Sigmoid colon (tissue), 7 donors: ENCODE measurements around the gene TYMP. TPM values are rescaled to one million over a fixed set of nuclear protein-coding genes. Genes with fewer than 3 reads are reported as not detected.

Experiments
- DNase-seq: peaks from one replicate; pipeline ENCODE4 v3.0.0-alpha.2; 2019
- H3K27ac ChIP-seq, 4 donors: fragments of 200-600 bp; sonication (generic); one replicate each; pipeline ENCODE4 v1.5.1; 2016 to 2019; ENCODE audit warnings: mild to moderate bottlenecking in 1 of 4
- H3K27me3 ChIP-seq, 3 donors: fragments of 200-600 bp; sonication (generic); one replicate each; pipeline ENCODE4 v1.5.1; 2019; ENCODE audit warnings: mild to moderate bottlenecking in 1 of 3
- H3K36me3 ChIP-seq, 4 donors: fragments of 200-600 bp; sonication (generic); one replicate each; pipeline ENCODE4 v1.5.1; 2016 to 2019
- H3K4me1 ChIP-seq, 4 donors: fragments of 200-600 bp; sonication (generic); one replicate each; pipeline ENCODE4 v1.5.1; 2017 to 2019
- H3K4me3 ChIP-seq, 4 donors: fragments of 200-600 bp; sonication (generic); one replicate each; pipeline ENCODE4 v1.5.1; 2017 to 2019; ENCODE audit warnings: mild to moderate bottlenecking in 2 of 4, moderate library complexity in 1 of 4
- H3K9me3 ChIP-seq, 4 donors: fragments of 200-600 bp in 3 of 4; sonication (generic) in 3 of 4; one replicate each; pipeline versions ENCODE4 v1.5.1 to v1.6.1; 2013 to 2019
- CTCF ChIP-seq, 4 experiments: fragments of 450-650 bp in 3 of 4; fragments of 200-600 bp in 1 of 4; IDR thresholded peaks; one replicate each; pipeline ENCODE4 v1.5.1; 2016 to 2019; ENCODE audit warnings: antibody characterized with exemption in 4 of 4, mild to moderate bottlenecking in 3 of 4, moderate library complexity in 2 of 4
- EP300 ChIP-seq, 4 donors: sonication (generic); formaldehyde crosslinking; IDR thresholded peaks; one replicate each; pipeline ENCODE4 v1.6.1; 2017; ENCODE audit warnings: antibody characterized with exemption in 4 of 4
- POLR2A ChIP-seq, 2 donors: fragments of 450-650 bp; IDR thresholded peaks; one replicate each; pipeline ENCODE4 v1.6.1; 2016; ENCODE audit warnings: antibody characterized with exemption in 2 of 2, mild to moderate bottlenecking in 2 of 2, moderate library complexity in 2 of 2
- POLR2AphosphoS5 ChIP-seq, 4 donors: sonication (generic); formaldehyde crosslinking; IDR thresholded peaks; one replicate each; pipeline ENCODE4 v1.6.1; 2017; ENCODE audit warnings: antibody characterized with exemption in 4 of 4
- WGBS, 2 donors: extraction: QIAGEN DNeasy Blood & Tissue Kit; methylation state at CpG; one replicate each; pipeline ENCODE4 v1.1.7; 2013; 5-methylcytosine and 5-hydroxymethylcytosine counted together
- intact Hi-C: fragments of 100-400 bp; cut with DNase I; formaldehyde crosslinking; loops from one replicate; pipeline ENCODE4 v1.15.1; 2023
- polyA plus RNA-seq, 3 donors: library from polyadenylated mRNA; stranded (reverse); fragments of 200-250 nt; gene quantifications; one replicate each; pipeline ENCODE4 v1.2.3, GENCODE V29; 2013
- total RNA-seq, 4 donors: library from RNA; depleted of rRNA; stranded (reverse); fragments of >200 nt; gene quantifications; one replicate each; pipeline ENCODE4 v1.1.0, GENCODE V29; 2016
- donor health status: healthy with polysubstance abuse.
- donor health status: Bipolar disorder and iron deficiency.
- donor health status: healthy.

Gene TYMP
- total and polyA plus RNA-seq, 7 donors, result 17.4 to 169 (median 23.0) TPM

GRCh38 chr22:50476868-50477267 lies 52.9 kb downstream of the TYMP start:
- TF ChIP-seq POLR2A (IDR thresholded peaks at IDR 0.05) (no peak), EP300 (IDR thresholded peaks at IDR 0.05) (no peak), CTCF (IDR thresholded peaks at IDR 0.05) (no peak), POLR2AphosphoS5 (IDR thresholded peaks at IDR 0.05) (no peak)
- WGBS, 2 donors, result 75 to 81% methylated on average over 7 of the region's 7 CpGs

More at GRCh38 chr22:50476868-50477267, 52.9 kb downstream of the TYMP start:
- intact Hi-C loops, result no loop called here
- Histone ChIP-seq H3K27me3 (peaks cover 19 to 34% (median 24%) of the 10 kb centered on the region in 3 donors), H3K9me3 (no peaks in the 10 kb centered on the region), H3K36me3 (no peaks in the 10 kb centered on the region), H3K27ac (no peak overlapping the region), H3K4me1 (peaks cover 0 to 42% (median 33%) of the 10 kb centered on the region in 4 donors), H3K4me3 (no peak overlapping the region)
- DNase-seq, result no peak

Other genes starting within 250 kb of the TYMP start
- 100 to 1,000 TPM in 1 of 4 donors, 10 to 100 TPM in 3; 60.4 to 150 (median 68.7) TPM for gene PLXNB2, start 222.4 kb downstream of the TYMP start, total RNA-seq
- gene PLXNB2, start 222.4 kb downstream of the TYMP start, polyA plus RNA-seq, result 100 to 1,000 TPM in 1 of 3 donors, 10 to 100 TPM in 2; 18.6 to 142 (median 35.8) TPM
- 1 to 10 TPM; 2.1 to 7.2 (median 2.8) TPM for gene DENND6B, start 203.0 kb downstream of the TYMP start, total RNA-seq
- gene DENND6B, start 203.0 kb downstream of the TYMP start, polyA plus RNA-seq, result 1 to 10 TPM in 2 of 3 donors, under 1 TPM in 1; 0.69 to 4.4 (median 1.2) TPM
- 10 to 100 TPM; 29.0 to 64.5 (median 43.9) TPM for gene PPP6R2, start 186.7 kb downstream of the TYMP start, total RNA-seq
- 10 to 100 TPM; 15.0 to 57.5 (median 22.4) TPM for gene PPP6R2, start 186.7 kb downstream of the TYMP start, polyA plus RNA-seq
- 10 to 100 TPM; 23.2 to 53.7 (median 32.3) TPM for gene SBF1, start 55.0 kb downstream of the TYMP start, total RNA-seq
- 10 to 100 TPM; 13.8 to 67.3 (median 17.3) TPM for gene SBF1, start 55.0 kb downstream of the TYMP start, polyA plus RNA-seq
- gene ADM2, start 48.5 kb downstream of the TYMP start, total RNA-seq, result not detected
- 1 to 10 TPM; 1.2 to 8.6 (median 3.2) TPM for gene ADM2, start 48.5 kb downstream of the TYMP start, polyA plus RNA-seq
- gene MIOX, start 43.2 kb downstream of the TYMP start, total RNA-seq, result not detected
- gene MIOX, start 43.2 kb downstream of the TYMP start, polyA plus RNA-seq, result under 1 TPM in 1 of 3 donors, not detected in 2; 0.20 TPM
- gene LMF2, start 22.3 kb downstream of the TYMP start, total RNA-seq, result 10 to 100 TPM; 24.8 to 52.5 (median 45.3) TPM
- gene LMF2, start 22.3 kb downstream of the TYMP start, polyA plus RNA-seq, result 10 to 100 TPM in 2 of 3 donors, 1 to 10 TPM in 1; 7.2 to 61.1 (median 11.3) TPM
- 10 to 100 TPM; 30.7 to 54.0 (median 35.6) TPM for gene NCAPH2, start 21.8 kb downstream of the TYMP start, total RNA-seq
- 10 to 100 TPM; 20.3 to 45.3 (median 22.2) TPM for gene NCAPH2, start 21.8 kb downstream of the TYMP start, polyA plus RNA-seq
- 1 to 10 TPM in 3 of 4 donors, not detected in 1; 1.3 to 1.8 (median 1.4) TPM for gene SCO2, start 4.4 kb downstream of the TYMP start, total RNA-seq
- 1 to 10 TPM; 3.9 to 5.4 (median 5.1) TPM for gene SCO2, start 4.4 kb downstream of the TYMP start, polyA plus RNA-seq
- not detected for gene KLHDC7B, start 15.9 kb upstream of the TYMP start, total RNA-seq
- 1 to 10 TPM in 1 of 3 donors, not detected in 2; 2.0 TPM for gene KLHDC7B, start 15.9 kb upstream of the TYMP start, polyA plus RNA-seq
- not detected for gene SYCE3, start 32.9 kb upstream of the TYMP start, total RNA-seq
- gene SYCE3, start 32.9 kb upstream of the TYMP start, polyA plus RNA-seq, result not detected
- gene CPT1B, start 48.4 kb upstream of the TYMP start, total RNA-seq, result 10 to 100 TPM in 1 of 4 donors, 1 to 10 TPM in 3; 1.4 to 10.2 (median 6.1) TPM
- 10 to 100 TPM in 1 of 3 donors, 1 to 10 TPM in 2; 3.2 to 22.6 (median 4.2) TPM for gene CPT1B, start 48.4 kb upstream of the TYMP start, polyA plus RNA-seq
- gene CHKB, start 52.8 kb upstream of the TYMP start, total RNA-seq, result 10 to 100 TPM; 22.0 to 55.1 (median 39.2) TPM
- gene CHKB, start 52.8 kb upstream of the TYMP start, polyA plus RNA-seq, result 10 to 100 TPM; 24.7 to 90.0 (median 37.8) TPM
- 1 to 10 TPM in 3 of 4 donors, under 1 TPM in 1; 0.66 to 2.9 (median 2.0) TPM for gene MAPK8IP2, start 70.8 kb upstream of the TYMP start, total RNA-seq
- 1 to 10 TPM in 1 of 3 donors, under 1 TPM in 2; under 0.01 to 1.9 (median 0.23) TPM for gene MAPK8IP2, start 70.8 kb upstream of the TYMP start, polyA plus RNA-seq
- gene ARSA, start 98.1 kb upstream of the TYMP start, total RNA-seq, result 10 to 100 TPM; 19.3 to 26.3 (median 23.8) TPM
- 10 to 100 TPM; 10.8 to 56.9 (median 26.8) TPM for gene ARSA, start 98.1 kb upstream of the TYMP start, polyA plus RNA-seq
- 10 to 100 TPM in 1 of 4 donors, 1 to 10 TPM in 3; 2.5 to 14.4 (median 3.7) TPM for gene SHANK3, start 142.8 kb upstream of the TYMP start, total RNA-seq
- gene SHANK3, start 142.8 kb upstream of the TYMP start, polyA plus RNA-seq, result 1 to 10 TPM in 1 of 3 donors, under 1 TPM in 2; 0.23 to 6.6 (median 0.60) TPM
- gene ACR, start 208.2 kb upstream of the TYMP start, total RNA-seq, result under 1 TPM in 1 of 4 donors, not detected in 3; 0.68 TPM
- under 1 TPM in 1 of 3 donors, not detected in 2; 0.06 TPM for gene ACR, start 208.2 kb upstream of the TYMP start, polyA plus RNA-seq